ENCODE data around the gene REXO2. TPM values are rescaled to one million over a fixed set of nuclear protein-coding genes. Genes with fewer than 3 reads are reported as not detected.

Gene REXO2
- total and polyA plus RNA-seq, 2 of the 13 experiments (the other 11 are each of a cell fraction or from before 2014, with no cell fraction given) = 95.6 to 104 TPM

DNA sequence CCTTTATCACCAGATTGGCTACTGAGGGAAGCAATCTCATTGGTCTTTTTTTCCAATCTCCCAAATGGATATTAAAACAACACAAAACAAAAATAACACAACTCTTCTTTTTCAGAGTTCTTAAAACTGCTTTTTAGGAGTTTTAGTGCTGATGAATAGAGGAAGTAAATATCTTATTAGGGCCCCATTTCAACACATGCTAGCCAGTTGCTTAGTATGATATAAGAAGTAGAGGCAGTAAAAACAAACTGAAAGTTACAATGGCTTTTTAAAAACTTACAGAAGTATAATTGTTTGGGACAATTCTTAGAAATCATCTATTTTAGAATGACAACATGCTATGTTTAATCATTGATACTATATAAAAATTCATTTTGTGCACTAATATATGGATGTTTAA lies 42.4 kb upstream of the REXO2 start:
- Histone ChIP-seq H3K4me2 (ENCODE audit: low read depth, low read length) (no peak overlapping the region), H4K20me1 (ENCODE audit: insufficient read depth, low read length) (no peaks in the 10 kb centered on the region), H3K27ac (ENCODE audit: extremely low read length, insufficient read depth, low read length) (no peak overlapping the region), H2AFZ (ENCODE audit: low read length) (no peak overlapping the region), H3K27me3 (ENCODE audit: control insufficient read depth in 1 of 2, insufficient read depth in 2 of 2, low read length in 2 of 2) (peaks cover 0 to 3% of the 10 kb centered on the region in 2 experiments; a peak in 1 of 5 replicates), H3K36me3 (replicated peaks in 1 of 2; ENCODE audit: control insufficient read depth in 1 of 2, insufficient read depth in 2 of 2, low read length in 2 of 2) (no peaks in the 10 kb centered on the region), H3K79me2 (ENCODE audit: insufficient read depth, low read length) (peaks cover 31% of the 10 kb centered on the region), H3K9me3 (ENCODE audit: low read length) (no peaks in the 10 kb centered on the region), H3K9ac (ENCODE audit: insufficient read depth, low read depth, low read length) (no peak overlapping the region), H3K4me3 (replicated peaks in 1 of 3; ENCODE audit: insufficient read depth in 1 of 3, low read depth in 2 of 3, low read length in 3 of 3) (no peak overlapping the region), H3K4me1 (ENCODE audit: insufficient read depth, low read length) (peaks cover 33% of the 10 kb centered on the region)
- no TSS peak for BruUV-seq (replicated peaks)
- intact Hi-C loops (cut with micrococcal nuclease; ENCODE audit: unreplicated experiment) = no loop called here
- ATAC-seq = no peak
- CTCF ChIA-PET (ENCODE audit: low intra/inter-chr PET ratio, low total read pairs) = no interaction called here
- no peak for FAIRE-seq
- POLR2A ChIA-PET = no interaction called here
- DNase-seq (ENCODE audit: low spot score) = no peak
- in situ Hi-C loops (cut with HindIII; ENCODE audit: extremely low pct_ligation_motif_present, low pct_unique_long_range_greater_than_20kb) = no loop called here
- TF ChIP-seq ESRRA (CRISPR knock-in tag; IDR thresholded peaks at IDR 0.05; ENCODE audit: low read depth) (no peak), MXI1 (IDR thresholded peaks at IDR 0.05; ENCODE audit: borderline replicate concordance, low read depth, low read length) (no peak), TEAD2 (CRISPR knock-in tag; IDR thresholded peaks at IDR 0.05) (no peak), ZNF121 (CRISPR knock-in tag; IDR thresholded peaks at IDR 0.05) (no peak), PAF1 (CRISPR knock-in tag; IDR thresholded peaks at IDR 0.05) (no peak), GZF1 (CRISPR knock-in tag; IDR thresholded peaks at IDR 0.05) (no peak), RFXANK (CRISPR knock-in tag; IDR thresholded peaks at IDR 0.05) (no peak), ZNF7 (CRISPR knock-in tag; IDR thresholded peaks at IDR 0.05) (no peak), HIVEP1 (CRISPR knock-in tag; IDR thresholded peaks at IDR 0.05) (no peak), ZC3H13 (CRISPR knock-in tag; IDR thresholded peaks at IDR 0.05) (no peak), KDM1A (CRISPR knock-in tag; IDR thresholded peaks at IDR 0.05) (no peak), ZBTB21 (CRISPR knock-in tag; IDR thresholded peaks at IDR 0.05) (no peak)
- TF ChIP-seq, protein P1, sequence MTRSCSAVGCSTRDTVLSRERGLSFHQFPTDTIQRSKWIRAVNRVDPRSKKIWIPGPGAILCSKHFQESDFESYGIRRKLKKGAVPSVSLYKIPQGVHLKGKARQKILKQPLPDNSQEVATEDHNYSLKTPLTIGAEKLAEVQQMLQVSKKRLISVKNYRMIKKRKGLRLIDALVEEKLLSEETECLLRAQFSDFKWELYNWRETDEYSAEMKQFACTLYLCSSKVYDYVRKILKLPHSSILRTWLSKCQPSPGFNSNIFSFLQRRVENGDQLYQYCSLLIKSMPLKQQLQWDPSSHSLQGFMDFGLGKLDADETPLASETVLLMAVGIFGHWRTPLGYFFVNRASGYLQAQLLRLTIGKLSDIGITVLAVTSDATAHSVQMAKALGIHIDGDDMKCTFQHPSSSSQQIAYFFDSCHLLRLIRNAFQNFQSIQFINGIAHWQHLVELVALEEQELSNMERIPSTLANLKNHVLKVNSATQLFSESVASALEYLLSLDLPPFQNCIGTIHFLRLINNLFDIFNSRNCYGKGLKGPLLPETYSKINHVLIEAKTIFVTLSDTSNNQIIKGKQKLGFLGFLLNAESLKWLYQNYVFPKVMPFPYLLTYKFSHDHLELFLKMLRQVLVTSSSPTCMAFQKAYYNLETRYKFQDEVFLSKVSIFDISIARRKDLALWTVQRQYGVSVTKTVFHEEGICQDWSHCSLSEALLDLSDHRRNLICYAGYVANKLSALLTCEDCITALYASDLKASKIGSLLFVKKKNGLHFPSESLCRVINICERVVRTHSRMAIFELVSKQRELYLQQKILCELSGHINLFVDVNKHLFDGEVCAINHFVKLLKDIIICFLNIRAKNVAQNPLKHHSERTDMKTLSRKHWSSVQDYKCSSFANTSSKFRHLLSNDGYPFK (CRISPR knock-in tag; IDR thresholded peaks at IDR 0.05; ENCODE audit: borderline replicate concordance) = no peak
- TF ChIP-seq, protein P2, sequence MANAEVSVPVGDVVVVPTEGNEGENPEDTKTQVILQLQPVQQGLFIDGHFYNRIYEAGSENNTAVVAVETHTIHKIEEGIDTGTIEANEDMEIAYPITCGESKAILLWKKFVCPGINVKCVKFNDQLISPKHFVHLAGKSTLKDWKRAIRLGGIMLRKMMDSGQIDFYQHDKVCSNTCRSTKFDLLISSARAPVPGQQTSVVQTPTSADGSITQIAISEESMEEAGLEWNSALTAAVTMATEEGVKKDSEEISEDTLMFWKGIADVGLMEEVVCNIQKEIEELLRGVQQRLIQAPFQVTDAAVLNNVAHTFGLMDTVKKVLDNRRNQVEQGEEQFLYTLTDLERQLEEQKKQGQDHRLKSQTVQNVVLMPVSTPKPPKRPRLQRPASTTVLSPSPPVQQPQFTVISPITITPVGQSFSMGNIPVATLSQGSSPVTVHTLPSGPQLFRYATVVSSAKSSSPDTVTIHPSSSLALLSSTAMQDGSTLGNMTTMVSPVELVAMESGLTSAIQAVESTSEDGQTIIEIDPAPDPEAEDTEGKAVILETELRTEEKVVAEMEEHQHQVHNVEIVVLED (CRISPR knock-in tag; IDR thresholded peaks at IDR 0.05; ENCODE audit: borderline replicate concordance) = no peak
- TF ChIP-seq, protein P3, sequence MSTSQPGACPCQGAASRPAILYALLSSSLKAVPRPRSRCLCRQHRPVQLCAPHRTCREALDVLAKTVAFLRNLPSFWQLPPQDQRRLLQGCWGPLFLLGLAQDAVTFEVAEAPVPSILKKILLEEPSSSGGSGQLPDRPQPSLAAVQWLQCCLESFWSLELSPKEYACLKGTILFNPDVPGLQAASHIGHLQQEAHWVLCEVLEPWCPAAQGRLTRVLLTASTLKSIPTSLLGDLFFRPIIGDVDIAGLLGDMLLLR (CRISPR knock-in tag; IDR thresholded peaks at IDR 0.05) = no peak

Measured in HepG2 (cell line).